HEK293T (cell line): ENCODE results near the gene NPAS3.

Source experiments
- CTCF ChIA-PET: fragments of 350-600 bp; formaldehyde crosslinking; extraction: SDS; loops from one replicate; lab custom pipeline; 2021; ENCODE audit warnings: antibody characterized with exemption, inconsistent platforms; lab: Yijun Ruan, JAX
- POLR2A ChIA-PET: fragments of 350-600 bp; formaldehyde crosslinking; extraction: SDS; loops from one replicate; lab custom pipeline; 2020; ENCODE audit warnings: antibody characterized with exemption, inconsistent platforms; lab: Yijun Ruan, JAX
- DNase-seq: peaks from one replicate; pipeline ENCODE4 v3.0.0; 2012; ENCODE audit warnings: mixed read lengths; ENCODE audit errors: extremely low spot score
- ARNT ChIP-seq: fragments of 450-650 bp; IDR thresholded peaks from 2 replicates; pipeline ENCODE4 v1.6.1; 2017; ENCODE audit warnings: mild to moderate bottlenecking
- BHLHE40 ChIP-seq: fragments of 450-650 bp; IDR thresholded peaks from 2 replicates; pipeline ENCODE4 v1.6.1; 2016; ENCODE audit warnings: mild to moderate bottlenecking, moderate library complexity, borderline replicate concordance
- CTBP1 ChIP-seq: fragments of 450-650 bp; IDR thresholded peaks from 2 replicates; pipeline ENCODE4 v1.6.1; 2016; ENCODE audit warnings: borderline replicate concordance
- ELF4 ChIP-seq: fragments of 450-650 bp; IDR thresholded peaks from 2 replicates; pipeline ENCODE4 v1.6.1; 2017; ENCODE audit warnings: antibody characterized with exemption
- FOXA1 ChIP-seq: fragments of 450-650 bp; IDR thresholded peaks from 2 replicates; pipeline ENCODE4 v1.6.1; 2016; ENCODE audit warnings: mild to moderate bottlenecking
- FOXK2 ChIP-seq: fragments of 450-650 bp; IDR thresholded peaks from 2 replicates; pipeline ENCODE4 v1.6.1; 2016; ENCODE audit warnings: mild to moderate bottlenecking
- FOXM1 ChIP-seq: fragments of 450-650 bp; IDR thresholded peaks from 2 replicates; pipeline ENCODE4 v1.6.1; 2017; ENCODE audit warnings: mild to moderate bottlenecking, borderline replicate concordance
- HDGF ChIP-seq: fragments of 450-650 bp; IDR thresholded peaks from 2 replicates; pipeline ENCODE4 v1.6.1; 2017; ENCODE audit warnings: antibody characterized with exemption, borderline replicate concordance
- L3MBTL2 ChIP-seq: fragments of 450-650 bp; conservative IDR thresholded peaks from 2 replicates; pipeline ENCODE4 v1.6.1; 2016; ENCODE audit warnings: mild to moderate bottlenecking
- LEF1 ChIP-seq: fragments of 450-650 bp; IDR thresholded peaks from 2 replicates; pipeline ENCODE4 v1.6.1; 2017; ENCODE audit warnings: mild to moderate bottlenecking, borderline replicate concordance
- NFRKB ChIP-seq: fragments of 450-650 bp; IDR thresholded peaks from 2 replicates; pipeline ENCODE4 v1.6.1; 2016; ENCODE audit warnings: mild to moderate bottlenecking, moderate library complexity
- SP1 ChIP-seq: fragments of 450-650 bp; IDR thresholded peaks from 2 replicates; pipeline ENCODE4 v1.6.1; 2017
- SUZ12 ChIP-seq: fragments of 450-650 bp; IDR thresholded peaks from 2 replicates; pipeline ENCODE4 v1.6.1; 2016; ENCODE audit warnings: mild to moderate bottlenecking
- TARDBP ChIP-seq: fragments of 450-650 bp; IDR thresholded peaks from 2 replicates; pipeline ENCODE4 v1.6.1; 2016
- ZNF384 ChIP-seq: fragments of 450-650 bp; IDR thresholded peaks from 2 replicates; pipeline ENCODE4 v1.6.1; 2016
- TF ChIP-seq, protein P1 (sequence below): fragments of 450-650 bp; IDR thresholded peaks from 2 replicates; pipeline ENCODE4 v1.6.1; 2016

Gene NPAS3

DNA sequence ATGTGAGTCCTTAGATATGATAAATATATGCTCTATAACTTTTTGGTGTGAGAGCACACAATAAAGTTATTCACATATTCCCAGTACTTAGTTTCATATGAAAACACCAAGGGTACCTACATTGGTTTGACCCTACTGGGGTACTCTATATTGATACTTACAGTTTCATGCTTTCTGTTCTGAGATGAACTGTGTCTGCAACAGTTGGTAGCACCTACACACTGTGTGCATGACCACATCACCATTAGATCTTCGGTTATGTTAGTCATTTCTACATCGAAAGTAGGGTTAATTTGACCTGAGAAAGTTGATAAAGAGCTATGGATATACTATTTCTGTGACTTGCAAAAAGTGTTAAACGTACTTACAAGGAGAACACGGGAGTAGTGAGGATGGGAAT, 337.2 kb downstream of the NPAS3 start:
- CTCF ChIA-PET, result no interaction called here
- POLR2A ChIA-PET, result no interaction called here

DNA sequence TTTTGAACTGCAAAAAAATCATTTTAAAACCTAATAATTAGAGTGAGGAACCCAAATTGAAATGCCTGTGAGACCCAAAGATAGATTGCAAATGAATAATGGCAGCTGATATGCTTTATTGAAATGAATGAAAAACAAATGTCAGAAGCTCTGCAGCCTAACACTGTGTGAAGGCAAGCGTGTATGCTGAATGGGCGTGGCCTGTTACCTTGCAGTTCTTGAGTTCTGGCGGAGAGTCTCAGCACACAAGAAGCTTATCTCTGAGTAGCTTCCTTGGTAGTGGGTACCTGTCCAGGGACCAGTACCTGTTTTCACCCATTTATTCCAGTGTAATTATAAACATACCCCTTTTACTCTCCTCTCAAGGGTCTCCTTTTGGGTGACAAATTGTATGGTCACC, 341.2 kb downstream of the NPAS3 start:
- ChIA-PET CTCF (no interaction called here), POLR2A (no interaction called here)
- no peak for TF ChIP-seq CTBP1
- no peak for TF ChIP-seq TARDBP
- TF ChIP-seq FOXK2, result no peak
- DNase-seq, result no peak

More for the DNA sequence above, 337.2 kb downstream of the NPAS3 start:
- TF ChIP-seq TARDBP, result no peak
- DNase-seq, result no peak

DNA sequence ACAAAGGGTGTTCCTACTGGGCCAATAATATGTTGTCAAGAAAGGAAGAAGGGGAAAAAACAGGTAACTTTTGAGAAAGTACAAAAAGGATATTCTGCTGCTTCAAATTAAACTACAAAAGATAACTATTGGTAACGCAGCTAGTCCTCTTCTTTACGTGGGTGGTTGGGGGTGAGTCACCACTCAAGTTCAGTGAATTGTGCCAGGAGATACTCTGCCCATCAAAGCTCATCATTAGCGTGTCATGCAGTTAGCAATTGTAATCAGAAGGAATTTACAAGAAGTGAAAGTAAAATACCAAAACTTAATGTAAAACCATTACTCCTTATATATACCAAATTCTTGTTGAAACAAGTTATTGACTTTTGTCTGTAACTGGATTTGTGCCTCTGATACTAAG, 342.0 kb downstream of the NPAS3 start:
- no peak for DNase-seq
- CTCF ChIA-PET, result interaction anchor here (0.8 kb wide), 1 partner anchor 21 kb away, joined by 3 read pairs; no protein-coding TSS in a partner anchor
- POLR2A ChIA-PET, result no interaction called here
- TF ChIP-seq ELF4 (no peak), NFRKB (no peak), SP1 (no peak), HDGF (no peak), ARNT (no peak), FOXK2 (no peak), SUZ12 (no peak), FOXA1 (no peak)

DNA sequence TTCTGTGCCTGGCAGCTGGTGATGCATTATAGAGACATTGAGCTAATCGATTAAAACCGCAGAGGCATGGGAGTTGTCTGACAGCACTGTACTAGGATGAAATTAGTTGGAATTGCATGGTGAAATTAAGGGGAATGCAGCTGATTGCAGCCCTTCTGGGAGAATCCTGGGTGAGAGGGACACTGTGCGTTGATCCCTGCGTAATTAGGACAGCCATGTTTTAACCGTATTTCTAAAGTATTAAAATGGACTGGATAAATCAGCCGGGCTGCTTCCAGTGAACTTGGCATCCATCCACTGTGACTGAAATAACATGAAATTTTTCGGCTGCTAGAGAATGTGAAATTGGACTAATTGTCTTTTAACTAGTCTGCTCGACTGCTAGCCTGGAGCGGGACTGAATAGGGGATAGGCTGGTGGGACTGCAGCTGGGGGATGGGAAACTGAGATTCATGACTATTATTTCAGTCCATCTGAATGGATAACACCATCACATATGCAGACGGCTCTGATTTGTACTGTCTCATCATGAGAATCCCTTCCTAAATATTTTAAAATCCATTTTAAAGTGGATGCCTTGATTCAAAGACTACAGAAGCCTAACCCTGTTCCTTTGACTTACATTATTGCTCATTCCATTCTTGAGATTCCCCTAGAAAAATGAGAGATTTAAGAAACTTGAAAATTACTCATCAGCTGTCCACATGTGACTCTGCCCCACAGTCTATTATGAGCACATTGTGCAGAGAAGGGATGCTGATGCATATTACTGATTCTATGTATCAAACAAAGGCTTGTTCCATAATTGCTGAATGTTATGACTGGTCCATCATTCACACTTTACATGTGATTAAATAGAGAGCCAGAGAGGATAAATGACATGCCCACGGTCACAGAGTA, 343.9 kb downstream of the NPAS3 start:
- ChIA-PET CTCF (no interaction called here), POLR2A (no interaction called here)
- DNase-seq, result no peak
- TF ChIP-seq NFRKB, result no peak
- TF ChIP-seq SUZ12, result no peak

DNA sequence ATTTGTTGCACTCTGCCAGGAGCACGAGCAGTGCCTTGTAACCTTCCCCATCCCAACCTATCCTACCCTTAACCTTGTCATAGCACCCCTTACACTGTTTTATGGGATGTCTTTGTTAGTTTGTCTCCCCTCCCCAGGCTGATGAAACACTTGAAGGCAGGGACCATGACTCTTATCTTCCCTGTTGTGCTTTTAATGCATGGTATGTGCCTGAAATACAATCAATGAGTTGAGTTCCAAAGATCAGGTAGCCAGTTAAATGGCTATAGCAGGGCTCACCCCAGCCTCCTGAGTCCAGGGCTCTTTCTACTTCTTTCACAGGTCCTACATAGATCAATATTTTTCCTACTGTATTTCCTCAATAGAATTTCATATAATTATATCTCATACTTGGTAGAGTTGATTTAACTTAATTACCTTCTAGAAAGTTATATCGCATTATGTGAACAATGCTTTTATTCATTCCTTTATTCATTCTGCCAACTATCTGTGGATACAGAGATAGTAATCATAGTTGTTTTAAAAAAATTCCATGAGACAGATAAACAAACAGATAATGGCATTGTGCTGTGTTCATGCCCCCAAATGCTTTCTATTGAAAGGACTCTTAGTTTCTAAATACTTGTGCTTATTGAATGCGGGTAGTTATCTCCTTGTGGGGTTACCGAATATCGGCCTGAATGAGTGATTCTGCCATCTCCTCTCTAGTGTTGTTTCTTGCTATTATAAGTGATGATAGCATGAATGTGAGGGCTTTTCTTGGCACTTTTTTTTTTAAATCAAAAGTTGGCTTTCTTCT, 347.4 kb downstream of the NPAS3 start:
- POLR2A ChIA-PET, result no interaction called here
- DNase-seq, result no peak
- TF ChIP-seq, protein P1, sequence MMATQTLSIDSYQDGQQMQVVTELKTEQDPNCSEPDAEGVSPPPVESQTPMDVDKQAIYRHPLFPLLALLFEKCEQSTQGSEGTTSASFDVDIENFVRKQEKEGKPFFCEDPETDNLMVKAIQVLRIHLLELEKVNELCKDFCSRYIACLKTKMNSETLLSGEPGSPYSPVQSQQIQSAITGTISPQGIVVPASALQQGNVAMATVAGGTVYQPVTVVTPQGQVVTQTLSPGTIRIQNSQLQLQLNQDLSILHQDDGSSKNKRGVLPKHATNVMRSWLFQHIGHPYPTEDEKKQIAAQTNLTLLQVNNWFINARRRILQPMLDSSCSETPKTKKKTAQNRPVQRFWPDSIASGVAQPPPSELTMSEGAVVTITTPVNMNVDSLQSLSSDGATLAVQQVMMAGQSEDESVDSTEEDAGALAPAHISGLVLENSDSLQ, result no peak
- TF ChIP-seq TARDBP, result no peak
- no peak for TF ChIP-seq FOXA1
- no peak for TF ChIP-seq SP1
- no peak for TF ChIP-seq ELF4
- TF ChIP-seq HDGF, result no peak
- no peak for TF ChIP-seq FOXM1
- TF ChIP-seq L3MBTL2, result no peak
- TF ChIP-seq LEF1, result no peak
- no peak for TF ChIP-seq CTBP1
- TF ChIP-seq FOXK2, result no peak
- no peak for TF ChIP-seq ARNT
- TF ChIP-seq BHLHE40, result no peak
- no peak for TF ChIP-seq SUZ12
- TF ChIP-seq NFRKB, result no peak
- no peak for TF ChIP-seq ZNF384
- CTCF ChIA-PET, result no interaction called here

DNA sequence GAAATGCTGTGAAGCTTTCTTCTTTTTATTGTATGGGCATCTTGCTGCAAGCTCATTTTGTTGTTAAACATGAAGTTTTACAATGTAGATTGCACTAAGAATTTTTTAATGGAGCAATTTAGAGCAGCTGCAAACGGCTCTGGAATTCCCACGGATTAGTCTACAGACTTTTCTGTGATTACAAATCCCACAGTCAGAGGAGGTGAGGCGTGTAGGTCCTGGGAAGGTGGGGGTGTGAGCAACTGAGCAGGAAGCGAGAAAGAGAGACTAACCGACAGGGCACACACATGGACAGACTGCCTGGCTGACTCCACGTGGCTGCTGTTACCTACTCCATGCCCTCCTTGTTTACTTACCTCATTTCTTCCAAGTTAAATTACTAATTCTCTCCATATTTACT, 348.5 kb downstream of the NPAS3 start:
- no peak for TF ChIP-seq FOXK2
- TF ChIP-seq L3MBTL2, result no peak
- TF ChIP-seq, protein P1, result no peak
- TF ChIP-seq FOXM1, result no peak
- TF ChIP-seq CTBP1, result no peak
- no peak for TF ChIP-seq HDGF
- no peak for TF ChIP-seq BHLHE40
- no peak for TF ChIP-seq FOXA1
- TF ChIP-seq ARNT, result no peak
- TF ChIP-seq TARDBP, result no peak
- ChIA-PET CTCF (no interaction called here), POLR2A (no interaction called here)
- DNase-seq, result no peak

DNA sequence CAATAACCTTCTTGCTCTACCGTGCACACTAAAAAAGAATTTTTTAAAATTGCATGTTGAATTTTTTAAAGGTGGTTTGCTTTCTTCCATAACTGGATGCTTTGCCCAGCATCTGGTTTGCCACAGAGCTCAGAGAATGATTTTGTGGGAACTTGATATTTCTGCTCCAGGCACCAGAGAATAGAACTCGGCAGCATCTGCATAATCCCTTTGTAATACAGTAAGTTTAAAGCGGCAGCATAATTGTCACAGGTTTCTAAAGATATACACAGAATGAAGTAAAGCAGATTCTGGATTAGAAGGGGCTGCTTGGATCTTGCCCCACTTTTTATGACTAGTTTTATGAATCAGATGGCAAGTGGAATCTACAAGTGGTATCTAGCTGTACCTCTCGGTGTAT, 352.0 kb downstream of the NPAS3 start:
- POLR2A ChIA-PET, result no interaction called here
- DNase-seq, result no peak
- no peak for TF ChIP-seq CTBP1
- TF ChIP-seq ARNT, result no peak
- no peak for TF ChIP-seq NFRKB
- TF ChIP-seq SP1, result no peak
- TF ChIP-seq BHLHE40, result no peak
- no peak for TF ChIP-seq TARDBP
- TF ChIP-seq FOXA1, result no peak
- no peak for TF ChIP-seq SUZ12
- no peak for TF ChIP-seq HDGF
- TF ChIP-seq FOXM1, result no peak
- TF ChIP-seq FOXK2, result no peak
- TF ChIP-seq L3MBTL2, result no peak
- TF ChIP-seq, protein P1, result no peak
- TF ChIP-seq LEF1, result no peak
- CTCF ChIA-PET, result no interaction called here
